ENCODE measurements around the gene SLC17A2.

SLC17A2 gene

DNA sequence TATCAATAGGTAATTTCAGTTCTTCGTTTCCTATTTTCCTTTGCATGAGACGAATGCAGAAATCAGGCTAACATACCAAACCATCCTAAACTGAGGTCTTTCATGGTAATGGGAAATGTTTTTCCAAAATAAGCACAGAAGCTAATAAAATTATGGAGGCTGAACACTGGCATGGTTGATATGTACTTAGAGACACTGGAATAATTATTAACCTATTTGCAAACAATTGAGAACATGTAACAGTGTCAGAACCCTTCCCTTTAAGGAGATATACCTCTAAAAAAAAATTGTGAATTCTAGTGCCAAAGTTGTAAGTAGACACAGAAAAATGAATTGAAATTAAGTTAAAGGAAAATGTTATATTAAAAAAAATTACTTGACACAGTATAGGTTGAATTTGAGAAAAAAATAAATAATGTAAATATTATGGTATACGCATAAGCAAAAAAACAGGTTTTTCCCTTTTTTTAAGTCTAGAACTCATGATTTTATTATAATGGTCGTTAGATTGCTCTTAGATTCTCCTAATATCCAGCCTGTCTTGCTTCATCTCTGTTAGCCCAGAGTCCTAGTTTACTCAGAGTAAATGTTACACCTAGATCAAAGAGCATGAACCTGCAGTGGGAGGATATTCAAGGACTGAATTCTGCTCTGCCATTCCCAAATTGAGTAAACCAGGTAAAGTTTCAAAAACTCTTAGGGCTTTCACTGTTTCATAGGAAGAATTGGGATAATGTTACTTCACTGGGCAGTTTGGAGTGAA lies 1.7 kb downstream of the SLC17A2 start:
- no peak overlapping the region for H3K27ac ChIP-seq
- H3K36me3 ChIP-seq (replicated peaks): no peaks in the 10 kb centered on the region
- DNase-seq: no peak
- no peak for TF ChIP-seq CTCF (IDR thresholded peaks at IDR 0.05; ENCODE audit: low read depth, low read length, missing control alignments)
- H3K27me3 ChIP-seq (replicated peaks): no peaks in the 10 kb centered on the region
- H3K4me3 ChIP-seq (ENCODE audit: low read depth, low read length): no peak overlapping the region
- in situ Hi-C loops (cut with HindIII; ENCODE audit: low pct_ligation_motif_present, low sequenced_read_pairs): no loop called here

GRCh38 chr6:25927756-25928216 lies 2.7 kb downstream of the SLC17A2 start:
- Histone ChIP-seq H3K27me3 (replicated peaks) (no peaks in the 10 kb centered on the region), H3K36me3 (replicated peaks) (no peaks in the 10 kb centered on the region), H3K4me3 (ENCODE audit: low read depth, low read length) (no peak overlapping the region), H3K27ac (no peak overlapping the region)
- no peak for TF ChIP-seq CTCF (IDR thresholded peaks at IDR 0.05; ENCODE audit: low read depth, low read length, missing control alignments)
- DNase-seq: no peak
- in situ Hi-C loops (cut with HindIII; ENCODE audit: low pct_ligation_motif_present, low sequenced_read_pairs): no loop called here

- DNase-seq: no peak
- in situ Hi-C loops (cut with HindIII; ENCODE audit: low pct_ligation_motif_present, low sequenced_read_pairs): no loop called here
- Histone ChIP-seq H3K4me3 (ENCODE audit: low read depth, low read length) (no peak overlapping the region), H3K27ac (no peak overlapping the region), H3K27me3 (replicated peaks) (no peaks in the 10 kb centered on the region), H3K36me3 (replicated peaks) (no peaks in the 10 kb centered on the region)
- no peak for TF ChIP-seq CTCF (IDR thresholded peaks at IDR 0.05; ENCODE audit: low read depth, low read length, missing control alignments)
These were observed 3.3 kb downstream of the SLC17A2 start for GRCh38 chr6:25927178-25927577.

- DNase-seq: no peak
- Histone ChIP-seq H3K36me3 (replicated peaks) (no peaks in the 10 kb centered on the region), H3K27me3 (replicated peaks) (no peaks in the 10 kb centered on the region), H3K27ac (no peak overlapping the region), H3K4me3 (ENCODE audit: low read depth, low read length) (no peak overlapping the region)
- TF ChIP-seq CTCF (IDR thresholded peaks at IDR 0.05; ENCODE audit: low read depth, low read length, missing control alignments): no peak
- in situ Hi-C loops (cut with HindIII; ENCODE audit: low pct_ligation_motif_present, low sequenced_read_pairs): no loop called here
These were observed 4.6 kb downstream of the SLC17A2 start for GRCh38 chr6:25925876-25926275.

DNA sequence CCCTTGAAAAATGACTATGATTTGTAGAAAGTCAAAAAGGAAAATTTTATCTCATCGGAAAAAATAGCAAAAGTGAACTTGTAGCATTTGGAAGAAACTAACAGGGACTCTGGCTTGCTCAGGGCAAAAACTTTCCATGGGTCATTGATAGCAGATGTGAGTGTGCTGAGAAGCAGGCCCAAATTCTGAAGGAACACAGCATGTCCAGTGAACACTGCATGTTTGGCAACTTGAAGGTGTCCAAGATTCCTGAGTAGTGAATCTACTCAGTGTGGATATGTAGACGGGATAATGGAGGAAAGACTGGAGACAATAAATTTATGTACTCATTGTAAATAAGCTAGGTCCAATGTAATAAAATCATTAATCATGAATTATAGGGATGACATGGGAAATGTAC lies 8.2 kb downstream of the SLC17A2 start:
- in situ Hi-C loops (cut with HindIII; ENCODE audit: low pct_ligation_motif_present, low sequenced_read_pairs): no loop called here
- no peak for TF ChIP-seq CTCF (IDR thresholded peaks at IDR 0.05; ENCODE audit: low read depth, low read length, missing control alignments)

More for the DNA sequence above, 8.2 kb downstream of the SLC17A2 start:
- Histone ChIP-seq H3K36me3 (replicated peaks) (no peaks in the 10 kb centered on the region), H3K4me3 (ENCODE audit: low read depth, low read length) (no peak overlapping the region), H3K27ac (no peak overlapping the region), H3K27me3 (replicated peaks) (no peaks in the 10 kb centered on the region)
- DNase-seq: no peak

Data from brain microvascular endothelial cell (primary cell).